Right renal cortex interstitium (tissue), 3 donors: ENCODE data around the gene WDR4. TPM values are rescaled to one million over a fixed set of nuclear protein-coding genes. Genes with fewer than 3 reads are reported as not detected.
"Not testable (repeated sequence)": the region's sequence is repeated elsewhere in the genome, so short reads cannot be mapped to it uniquely, and the experiment has no call there.

ENCODE experiments used
- DNase-seq, 3 donors: peaks; one replicate each; pipeline ENCODE4 v3.0.0-alpha.2; 2013; ENCODE audit warnings: low read depth in 3 of 3, low spot score in 2 of 3
- polyA plus RNA-seq, 3 donors: library from polyadenylated mRNA; unstranded; fragments of 120-200 nt; gene quantifications; one replicate each; pipeline ENCODE4 v1.2.1, GENCODE V29; 2013; ENCODE audit not compliant: insufficient read length in 3 of 3

The WDR4 gene
- polyA plus RNA-seq, result 10 to 100 TPM in 1 of 3 donors, 1 to 10 TPM in 2; 7.9 to 10.0 (median 10.0) TPM

GRCh38 chr21:42878993-42879787 lies at the start of gene WDR4:
WDR4 (minus strand) TSS chr21:42879539; CDS start chr21:42879495, 44 bp downstream.
- DNase-seq, result peak; percentile 94 to 99 (median 97)

- DNase-seq, result not testable (repeated sequence)
Measured at GRCh38 chr21:42927474-42928200, 48.3 kb upstream of the WDR4 start.

GRCh38 chr21:42925114-42925926 lies 46.0 kb upstream of the WDR4 start, which contains the start of gene ERVH48-1:
ERVH48-1 (minus strand) TSS chr21:42925630; CDS start chr21:42919006, 6,624 bp downstream.
- DNase-seq, result no peak

- DNase-seq, result no peak
Measured at GRCh38 chr21:42924433-42924751, 45.1 kb upstream of the WDR4 start.

GRCh38 chr21:42923553-42924432 lies 44.5 kb upstream of the WDR4 start:
- peak; percentile 62 to 78 (median 74) for DNase-seq

GRCh38 chr21:42922918-42923317 lies 43.6 kb upstream of the WDR4 start:
- no peak for DNase-seq

- no peak for DNase-seq
Measured at GRCh38 chr21:42921927-42922326, 42.6 kb upstream of the WDR4 start.

GRCh38 chr21:42918291-42918690 lies 39.0 kb upstream of the WDR4 start:
- no peak for DNase-seq

- DNase-seq, result peak in 1 of 3 donors; percentile 39
Measured at GRCh38 chr21:42913476-42913875, 34.1 kb upstream of the WDR4 start.

GRCh38 chr21:42911920-42912319 lies 32.6 kb upstream of the WDR4 start:
- not testable (repeated sequence) for DNase-seq

GRCh38 chr21:42908484-42908883 lies 29.1 kb upstream of the WDR4 start:
- not testable (repeated sequence) for DNase-seq

GRCh38 chr21:42906233-42906632 lies 26.9 kb upstream of the WDR4 start:
- no peak for DNase-seq

- no peak for DNase-seq
Measured at GRCh38 chr21:42905195-42905594, 25.9 kb upstream of the WDR4 start.

- no peak for DNase-seq
Measured at GRCh38 chr21:42903817-42904216, 24.5 kb upstream of the WDR4 start.

- no peak for DNase-seq
Measured at GRCh38 chr21:42900446-42900845, 21.1 kb upstream of the WDR4 start.

GRCh38 chr21:42892931-42893755 lies 13.8 kb upstream of the WDR4 start, which contains the start of gene NDUFV3:
NDUFV3 (plus strand) TSS chr21:42893309; CDS start chr21:42893334, 25 bp downstream.
- DNase-seq, result peak; percentile 90 to 97 (median 96)

GRCh38 chr21:42892582-42892930 lies 13.2 kb upstream of the WDR4 start:
- DNase-seq, result peak in 1 of 3 donors; percentile 66

GRCh38 chr21:42887326-42887725 lies 8.0 kb upstream of the WDR4 start:
- DNase-seq, result no peak

GRCh38 chr21:42883921-42884320 lies 4.6 kb upstream of the WDR4 start:
- DNase-seq, result no peak
